LNCaP clone FGC (cell line): Measurements from ENCODE around the gene WNT10A.
"Not testable (repeated sequence)": the region's sequence is repeated elsewhere in the genome, so short reads cannot be mapped to it uniquely, and the experiment has no call there.

Experiments
- DNase-seq: peaks from one replicate; pipeline ENCODE4 v3.0.0-alpha.2; 2011; ENCODE audit warnings: low read depth
- H3K4me3 ChIP-seq: 2 replicates; pipeline ENCODE4 v1.5.1; 2011; ENCODE audit warnings: mild to moderate bottlenecking, low read depth, low read length, control low read depth
- CTCF ChIP-seq: IDR thresholded peaks from 2 replicates; pipeline ENCODE4 v1.5.1; 2012; ENCODE audit warnings: mild to moderate bottlenecking; ENCODE audit not compliant: control insufficient read depth, insufficient read depth; ENCODE audit errors: extremely low read depth

WNT10A gene

GRCh38 chr2:218925434-218925833 is 44.8 kb downstream of the WNT10A start:
- DNase-seq: no peak
- no peak overlapping the region for H3K4me3 ChIP-seq
- TF ChIP-seq CTCF: no peak

- TF ChIP-seq CTCF: no peak
- no peak for DNase-seq
- no peak overlapping the region for H3K4me3 ChIP-seq
Observed at GRCh38 chr2:218927422-218927821, 46.8 kb downstream of the WNT10A start.

GRCh38 chr2:218927876-218928275 is 47.2 kb downstream of the WNT10A start:
- H3K4me3 ChIP-seq: no peak overlapping the region
- no peak for TF ChIP-seq CTCF
- DNase-seq: no peak

GRCh38 chr2:218930488-218930887 is 49.8 kb downstream of the WNT10A start:
- DNase-seq: not testable (repeated sequence)

GRCh38 chr2:218931751-218932150 is 51.1 kb downstream of the WNT10A start:
- not testable (repeated sequence) for H3K4me3 ChIP-seq, DNase-seq

More at GRCh38 chr2:218930488-218930887, 49.8 kb downstream of the WNT10A start:
- not testable (repeated sequence) for H3K4me3 ChIP-seq
